GM06990 (cell line): Measurements from ENCODE around the gene ABCC5.

Experiments used
- DNase-seq: peaks from one replicate; pipeline ENCODE4 v3.0.0-alpha.2; 2011; ENCODE audit not compliant: insufficient read length; ENCODE audit errors: extremely low read depth
- H3K27me3 ChIP-seq: replicated peaks from 2 replicates; pipeline ENCODE4 v1.6.0; 2011; ENCODE audit warnings: low read length; ENCODE audit not compliant: control insufficient read depth, insufficient read depth
- H3K36me3 ChIP-seq: 2 replicates; pipeline ENCODE4 v1.5.1; 2011; ENCODE audit warnings: low read length; ENCODE audit not compliant: control insufficient read depth, insufficient read depth
- H3K4me3 ChIP-seq: replicated peaks from 2 replicates; pipeline ENCODE4 v1.5.1; 2011; ENCODE audit warnings: low read depth, mild to moderate bottlenecking, control low read depth, low read length
- CTCF ChIP-seq: IDR thresholded peaks from 2 replicates; pipeline ENCODE4 v1.5.1; 2011; ENCODE audit warnings: low read length, control low read depth, mild to moderate bottlenecking, inconsistent platforms; ENCODE audit not compliant: insufficient read depth, poor library complexity, severe bottlenecking

The ABCC5 gene

GRCh38 chr3:183984749-183985729, 32.6 kb downstream of the ABCC5 start:
- H3K36me3 ChIP-seq = no peaks in the 10 kb centered on the region; the same call in 1 of the 2 replicates

GRCh38 chr3:183984127-183984740, 33.5 kb downstream of the ABCC5 start:
- no peaks in the 10 kb centered on the region; the same call in 1 of the 2 replicates for H3K36me3 ChIP-seq
- DNase-seq = no peak
- TF ChIP-seq CTCF = no peak

More at GRCh38 chr3:183984749-183985729, 32.6 kb downstream of the ABCC5 start:
- no peaks in the 10 kb centered on the region for H3K27me3 ChIP-seq
- H3K4me3 ChIP-seq = no peak overlapping the region
- TF ChIP-seq CTCF = no peak
- no peak for DNase-seq

GRCh38 chr3:183981990-183982644, 35.6 kb downstream of the ABCC5 start:
- TF ChIP-seq CTCF = no peak
- Histone ChIP-seq H3K27me3 (no peaks in the 10 kb centered on the region), H3K4me3 (no peak overlapping the region), H3K36me3 (no peaks in the 10 kb centered on the region; the same call in 1 of the 2 replicates)
- no peak for DNase-seq

More at GRCh38 chr3:183984127-183984740, 33.5 kb downstream of the ABCC5 start:
- Histone ChIP-seq H3K27me3 (no peaks in the 10 kb centered on the region), H3K4me3 (no peak overlapping the region)

GRCh38 chr3:183980403-183980802, 37.3 kb downstream of the ABCC5 start:
- no peak for TF ChIP-seq CTCF
- H3K27me3 ChIP-seq = no peaks in the 10 kb centered on the region
- DNase-seq = no peak
- no peaks in the 10 kb centered on the region; the same call in 1 of the 2 replicates for H3K36me3 ChIP-seq
- H3K4me3 ChIP-seq = no peak overlapping the region

GRCh38 chr3:183975981-183976662, 41.6 kb downstream of the ABCC5 start:
- TF ChIP-seq CTCF = no peak
- Histone ChIP-seq H3K27me3 (no peaks in the 10 kb centered on the region), H3K4me3 (no peak overlapping the region), H3K36me3 (no peaks in the 10 kb centered on the region; the same call in 1 of the 2 replicates)
- no peak for DNase-seq
